ENCODE data around the gene ESPN.

GRCh38 chr1:6510493-6510892 lies 85.9 kb downstream of the ESPN start:
- TF ChIP-seq YY1 (IDR thresholded peaks at IDR 0.05; ENCODE audit: insufficient read depth, insufficient read length) (no peak), ZNF274 (IDR thresholded peaks at IDR 0.05; ENCODE audit: low read depth, low read length) (no peak)

All from NT2/D1 (cell line).